ENCODE measurements around the gene ERBB2. TPM values are rescaled to one million over a fixed set of nuclear protein-coding genes. Genes with fewer than 3 reads are reported as not detected.

ERBB2 gene
- total RNA-seq, 2 donors from 2014 or later: 110 to 133 TPM

GRCh38 chr17:39702901-39703893 lies 3.3 kb downstream of the ERBB2 start:
- DNase-seq: no peak
- Mint-ChIP-seq H3K4me3 (peak overlapping the region; percentile 10), H3K27me3 (ENCODE audit: insufficient read depth) (no peaks in the 10 kb centered on the region), H3K27ac (peak overlapping the region; percentile 30), H3K36me3 (ENCODE audit: low read depth) (peaks cover 7% of the 10 kb centered on the region), H3K9me3 (no peaks in the 10 kb centered on the region), H3K4me1 (peaks cover 57% of the 10 kb centered on the region)
- H3K4me3 ChIP-seq (ENCODE audit: low read length): peak overlapping the region; percentile 28
- peaks cover 13% of the 10 kb centered on the region for H3K36me3 ChIP-seq (ENCODE audit: control insufficient read depth, insufficient read depth, low read length)
- peaks cover 13% of the 10 kb centered on the region for H3K4me1 ChIP-seq (ENCODE audit: control insufficient read depth, insufficient read depth, low read length)
- no peak overlapping the region for H3K9ac ChIP-seq (ENCODE audit: extremely low read depth, low read length, poor library complexity, severe bottlenecking)
- no peak for TF ChIP-seq CTCF (conservative IDR thresholded peaks at IDR 0.05)
- H3K9me3 ChIP-seq (ENCODE audit: control insufficient read depth, low read length): no peaks in the 10 kb centered on the region
- WGBS, 2 experiments (ENCODE audit: insufficient coverage in 1 of 2, insufficient read length in 1 of 2): 86 to 89% methylated on average over 6 to 11 of the region's 12 CpGs
- no peak overlapping the region for H3K27ac ChIP-seq (ENCODE audit: low read depth, low read length)
- no peaks in the 10 kb centered on the region for H3K27me3 ChIP-seq (ENCODE audit: control insufficient read depth, insufficient read depth, low read length, poor library complexity, severe bottlenecking)

GRCh38 chr17:39703913-39704312 lies 4.0 kb downstream of the ERBB2 start:
- peaks cover 55% of the 10 kb centered on the region for H3K4me1 Mint-ChIP-seq
- H3K9ac ChIP-seq (ENCODE audit: extremely low read depth, low read length, poor library complexity, severe bottlenecking): no peak overlapping the region
- 91 to 95% methylated on average over 2 to 5 of the region's 5 CpGs for WGBS, 2 experiments (ENCODE audit: insufficient coverage in 1 of 2, insufficient read length in 1 of 2)
- H3K27ac Mint-ChIP-seq: peak overlapping the region; percentile 13
- peaks cover 20% of the 10 kb centered on the region for H3K36me3 ChIP-seq (ENCODE audit: control insufficient read depth, insufficient read depth, low read length)
- no peaks in the 10 kb centered on the region for H3K9me3 Mint-ChIP-seq
- peak overlapping the region; percentile 10 for H3K4me3 Mint-ChIP-seq
- no peaks in the 10 kb centered on the region for H3K27me3 ChIP-seq (ENCODE audit: control insufficient read depth, insufficient read depth, low read length, poor library complexity, severe bottlenecking)
- no peaks in the 10 kb centered on the region for H3K27me3 Mint-ChIP-seq (ENCODE audit: insufficient read depth)
- no peak for DNase-seq
- peaks cover 12% of the 10 kb centered on the region for H3K36me3 Mint-ChIP-seq (ENCODE audit: low read depth)
- H3K27ac ChIP-seq (ENCODE audit: low read depth, low read length): no peak overlapping the region
- TF ChIP-seq CTCF (conservative IDR thresholded peaks at IDR 0.05): no peak
- H3K9me3 ChIP-seq (ENCODE audit: control insufficient read depth, low read length): no peaks in the 10 kb centered on the region
- no peak overlapping the region for H3K4me3 ChIP-seq (ENCODE audit: low read length)
- peaks cover 13% of the 10 kb centered on the region for H3K4me1 ChIP-seq (ENCODE audit: control insufficient read depth, insufficient read depth, low read length)

- Histone ChIP-seq H3K4me3 (ENCODE audit: low read length) (no peak overlapping the region), H3K27me3 (ENCODE audit: control insufficient read depth, insufficient read depth, low read length, poor library complexity, severe bottlenecking) (no peaks in the 10 kb centered on the region), H3K36me3 (ENCODE audit: control insufficient read depth, insufficient read depth, low read length) (peaks cover 31% of the 10 kb centered on the region), H3K4me1 (ENCODE audit: control insufficient read depth, insufficient read depth, low read length) (peaks cover 13% of the 10 kb centered on the region), H3K9ac (ENCODE audit: extremely low read depth, low read length, poor library complexity, severe bottlenecking) (no peak overlapping the region), H3K9me3 (ENCODE audit: control insufficient read depth, low read length) (no peaks in the 10 kb centered on the region), H3K27ac (ENCODE audit: low read depth, low read length) (peak overlapping the region; percentile 32)
- H3K36me3 Mint-ChIP-seq (ENCODE audit: low read depth): peaks cover 23% of the 10 kb centered on the region
- peak; percentile 53 for TF ChIP-seq CTCF (conservative IDR thresholded peaks at IDR 0.05)
- H3K27me3 Mint-ChIP-seq (ENCODE audit: insufficient read depth): no peaks in the 10 kb centered on the region
- H3K9me3 Mint-ChIP-seq: no peaks in the 10 kb centered on the region
- H3K4me1 Mint-ChIP-seq: peaks cover 50% of the 10 kb centered on the region
- H3K27ac Mint-ChIP-seq: peak overlapping the region; percentile 84
- peak overlapping the region; percentile 25 for H3K4me3 Mint-ChIP-seq
- peak; percentile 80 for DNase-seq
- 59 to 82% methylated on average over 5 to 11 of the region's 11 CpGs for WGBS, 2 experiments (ENCODE audit: insufficient coverage in 1 of 2, insufficient read length in 1 of 2)
These were observed 5.1 kb downstream of the ERBB2 start for GRCh38 chr17:39704821-39705551.
